Hepatocyte (in vitro differentiated cells): Measurements from ENCODE around the gene TMBIM1. TPM values are rescaled to one million over a fixed set of nuclear protein-coding genes. Genes with fewer than 3 reads are reported as not detected.

Source experiments
- DNase-seq: peaks from one replicate; pipeline ENCODE4 v3.0.0-alpha.2; 2016; ENCODE audit warnings: low spot score
- H2AFZ ChIP-seq: fragments of 200-600 bp; sonication (generic); 2 replicates; pipeline ENCODE4 v1.6.0; 2016; ENCODE audit warnings: antibody characterized with exemption, mild to moderate bottlenecking
- H3K27ac ChIP-seq: fragments of 200-600 bp; sonication (generic); 2 replicates; pipeline ENCODE4 v1.5.1; 2016; ENCODE audit warnings: mild to moderate bottlenecking
- H3K27me3 ChIP-seq: fragments of 200-600 bp; sonication (generic); 2 replicates; pipeline ENCODE4 v1.6.1; 2016
- H3K36me3 ChIP-seq: fragments of 200-600 bp; sonication (generic); replicated peaks from 2 replicates; pipeline ENCODE4 v1.5.1; 2016; ENCODE audit warnings: low read depth; ENCODE audit not compliant: insufficient read depth
- H3K4me1 ChIP-seq: fragments of 200-600 bp; sonication (generic); 2 replicates; pipeline ENCODE4 v1.5.1; 2016; ENCODE audit warnings: mild to moderate bottlenecking, moderate library complexity; ENCODE audit not compliant: insufficient read depth
- H3K4me2 ChIP-seq: fragments of 200-600 bp; sonication (generic); 2 replicates; pipeline ENCODE4 v1.6.0; 2016
- H3K4me3 ChIP-seq: fragments of 200-600 bp; sonication (generic); 2 replicates; pipeline ENCODE4 v1.5.1; 2016; ENCODE audit warnings: mild to moderate bottlenecking
- H3K79me2 ChIP-seq: fragments of 200-600 bp; sonication (generic); 2 replicates; pipeline ENCODE4 v1.6.0; 2017; ENCODE audit warnings: mild to moderate bottlenecking
- H3K9me2 ChIP-seq: fragments of 200-600 bp; sonication (generic); replicated peaks from 2 replicates; pipeline ENCODE4 v1.6.0; 2017; ENCODE audit warnings: mild to moderate bottlenecking; ENCODE audit not compliant: insufficient read depth
- H3K9me3 ChIP-seq: fragments of 200-600 bp; sonication (generic); 2 replicates; pipeline ENCODE4 v1.5.1; 2016; ENCODE audit warnings: low read depth, mild to moderate bottlenecking
- H4K20me1 ChIP-seq: fragments of 200-600 bp; sonication (generic); 2 replicates; pipeline ENCODE4 v1.6.0; 2016; ENCODE audit warnings: mild to moderate bottlenecking; ENCODE audit not compliant: insufficient read depth, poor library complexity, severe bottlenecking
- EZH2 ChIP-seq: fragments of 200-600 bp; sonication (generic); IDR thresholded peaks from 2 replicates; pipeline ENCODE4 v1.6.1; 2016; ENCODE audit warnings: antibody characterized with exemption, mild to moderate bottlenecking, borderline replicate concordance
- EZH2phosphoT487 ChIP-seq: fragments of 200-600 bp; sonication (generic); IDR thresholded peaks from one replicate; pipeline ENCODE4 v1.6.1; 2018; ENCODE audit warnings: antibody characterized with exemption, mild to moderate bottlenecking, low read depth, moderate library complexity; ENCODE audit not compliant: unreplicated experiment, severe bottlenecking
- WGBS: methylation state at CpG from one replicate; pipeline ENCODE4 v1.1.6; 2016; ENCODE audit warnings: low lambda C conversion rate; ENCODE audit errors: missing lambda C conversion rate; 5-methylcytosine and 5-hydroxymethylcytosine counted together
- polyA plus RNA-seq: library from polyadenylated mRNA; unstranded; fragments of >200 nt; fragmentation: Nextera tagmentation; extraction: Ambion mirVana; gene quantifications from 2 replicates; pipeline ENCODE4 v1.2.1, GENCODE V29; 2016
- total RNA-seq: library from RNA; depleted of rRNA; stranded (reverse); fragments of >200 nt; gene quantifications from 2 replicates; pipeline ENCODE4 v1.2.3, GENCODE V29; 2014
- TF ChIP-seq, protein P1 (sequence below): fragments of 200-600 bp; sonication (generic); IDR thresholded peaks from 2 replicates; pipeline ENCODE4 v1.5.1; 2016; ENCODE audit warnings: antibody characterized with exemption, mild to moderate bottlenecking; ENCODE audit not compliant: poor library complexity

TMBIM1 gene, protein sequence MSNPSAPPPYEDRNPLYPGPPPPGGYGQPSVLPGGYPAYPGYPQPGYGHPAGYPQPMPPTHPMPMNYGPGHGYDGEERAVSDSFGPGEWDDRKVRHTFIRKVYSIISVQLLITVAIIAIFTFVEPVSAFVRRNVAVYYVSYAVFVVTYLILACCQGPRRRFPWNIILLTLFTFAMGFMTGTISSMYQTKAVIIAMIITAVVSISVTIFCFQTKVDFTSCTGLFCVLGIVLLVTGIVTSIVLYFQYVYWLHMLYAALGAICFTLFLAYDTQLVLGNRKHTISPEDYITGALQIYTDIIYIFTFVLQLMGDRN
- total RNA-seq (167 and 224 TPM in 2 replicates), polyA plus RNA-seq (265 and 302 TPM in 2 replicates)

DNA sequence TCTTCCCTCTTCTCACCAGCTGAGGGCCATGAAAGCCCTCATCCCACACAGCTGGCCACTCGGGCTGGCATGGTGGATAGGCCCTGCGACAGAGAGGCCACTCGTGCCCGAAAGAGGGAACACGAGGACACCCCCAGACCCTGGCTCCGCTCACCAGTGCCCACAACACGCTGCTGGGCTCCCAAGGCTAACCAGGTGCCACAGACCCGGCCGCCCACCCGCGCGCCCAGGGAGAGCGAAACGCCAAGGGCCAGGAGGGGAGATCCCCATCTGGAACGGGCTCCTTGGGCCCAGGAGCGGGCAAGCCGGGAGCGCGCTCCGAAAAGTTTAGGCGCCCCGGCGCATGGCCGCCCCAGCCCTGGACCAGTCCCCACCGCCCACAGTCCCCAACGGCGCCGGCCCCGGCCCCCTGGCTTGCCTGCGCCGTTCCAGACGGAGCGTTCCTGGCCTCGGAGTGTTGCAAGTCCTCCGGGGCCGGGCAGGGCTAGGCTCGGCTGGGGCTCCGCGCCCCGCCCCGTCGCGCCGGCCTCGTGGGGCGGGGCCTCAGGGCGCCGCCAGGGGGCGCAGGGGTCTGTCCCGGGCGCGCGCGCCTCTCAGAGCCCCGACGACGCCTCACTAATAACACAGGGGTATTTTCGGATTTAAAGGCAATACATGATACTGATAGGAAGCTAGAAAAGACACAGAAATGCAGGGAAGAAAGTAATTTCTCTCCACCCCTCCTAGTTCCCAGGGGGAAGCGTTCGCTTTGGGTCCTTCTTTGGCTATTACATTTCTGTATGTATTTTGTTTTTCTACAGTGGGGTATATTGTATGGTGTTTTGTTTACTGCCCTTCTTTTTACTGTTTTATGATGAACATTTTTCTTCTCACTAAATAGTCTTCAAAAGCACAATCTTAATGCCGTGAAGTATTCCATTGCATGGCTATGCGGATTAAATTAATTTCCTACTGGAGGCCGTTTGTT lies at the start of gene TMBIM1:
Gene TMBIM1 (minus strand): TSS at position 456 of the 967 bp plus-strand sequence. CDS start 10,362 bp downstream, outside the sequence.
- H3K27me3 ChIP-seq: no peaks in the 10 kb centered on the region
- H3K36me3 ChIP-seq: no peaks in the 10 kb centered on the region
- peak within 1 kb of the TSS; percentile 70 for H3K4me3 ChIP-seq
- peak within 1 kb of the TSS; percentile 37 for H2AFZ ChIP-seq
- no peaks in the 10 kb centered on the region for H3K9me2 ChIP-seq
- TF ChIP-seq, protein P1, sequence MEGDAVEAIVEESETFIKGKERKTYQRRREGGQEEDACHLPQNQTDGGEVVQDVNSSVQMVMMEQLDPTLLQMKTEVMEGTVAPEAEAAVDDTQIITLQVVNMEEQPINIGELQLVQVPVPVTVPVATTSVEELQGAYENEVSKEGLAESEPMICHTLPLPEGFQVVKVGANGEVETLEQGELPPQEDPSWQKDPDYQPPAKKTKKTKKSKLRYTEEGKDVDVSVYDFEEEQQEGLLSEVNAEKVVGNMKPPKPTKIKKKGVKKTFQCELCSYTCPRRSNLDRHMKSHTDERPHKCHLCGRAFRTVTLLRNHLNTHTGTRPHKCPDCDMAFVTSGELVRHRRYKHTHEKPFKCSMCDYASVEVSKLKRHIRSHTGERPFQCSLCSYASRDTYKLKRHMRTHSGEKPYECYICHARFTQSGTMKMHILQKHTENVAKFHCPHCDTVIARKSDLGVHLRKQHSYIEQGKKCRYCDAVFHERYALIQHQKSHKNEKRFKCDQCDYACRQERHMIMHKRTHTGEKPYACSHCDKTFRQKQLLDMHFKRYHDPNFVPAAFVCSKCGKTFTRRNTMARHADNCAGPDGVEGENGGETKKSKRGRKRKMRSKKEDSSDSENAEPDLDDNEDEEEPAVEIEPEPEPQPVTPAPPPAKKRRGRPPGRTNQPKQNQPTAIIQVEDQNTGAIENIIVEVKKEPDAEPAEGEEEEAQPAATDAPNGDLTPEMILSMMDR: peak; percentile 67
- TF ChIP-seq EZH2phosphoT487: no peak
- no peak for TF ChIP-seq EZH2
- H3K4me2 ChIP-seq: peak within 1 kb of the TSS; percentile 82
- peak; percentile 95 for DNase-seq
- no peaks in the 10 kb centered on the region for H4K20me1 ChIP-seq
- peak within 1 kb of the TSS; percentile 93 for H3K27ac ChIP-seq
- 12% methylated on average over 53 of the region's 63 CpGs for WGBS
- H3K4me1 ChIP-seq: peaks cover 62% of the 10 kb centered on the region
- H3K9me3 ChIP-seq: no peaks in the 10 kb centered on the region
- peaks cover 51% of the 10 kb centered on the region for H3K79me2 ChIP-seq

DNA sequence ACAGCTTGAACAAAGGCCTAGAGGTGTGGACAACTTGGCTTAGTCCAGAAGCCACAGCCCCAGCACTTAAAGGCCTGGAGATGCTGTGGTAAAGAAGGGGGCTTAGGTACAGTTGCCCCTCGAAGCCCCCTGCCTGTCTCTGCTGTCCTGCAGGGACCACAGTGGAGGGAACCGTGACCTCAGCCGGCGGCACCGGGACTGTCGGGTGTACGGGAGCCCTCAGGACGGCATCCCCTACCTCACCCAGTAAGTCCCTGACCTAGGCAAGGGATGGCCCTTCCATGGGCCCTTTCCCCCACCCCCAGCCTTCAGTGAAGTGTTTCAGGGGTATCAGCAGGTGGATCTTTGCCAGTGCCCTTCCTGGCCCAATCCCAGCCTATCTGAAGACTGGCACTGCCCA lies 49.1 kb upstream of the TMBIM1 start:
- H2AFZ ChIP-seq: no peak overlapping the region
- 95% methylated on average over 8 of the region's 8 CpGs for WGBS
- no peaks in the 10 kb centered on the region for H3K9me3 ChIP-seq
- H3K4me2 ChIP-seq: no peak overlapping the region
- H3K79me2 ChIP-seq: peaks cover 3% of the 10 kb centered on the region
- no peak overlapping the region for H3K4me3 ChIP-seq
- H3K4me1 ChIP-seq: peaks cover 12% of the 10 kb centered on the region
- no peaks in the 10 kb centered on the region for H3K9me2 ChIP-seq
- no peak for DNase-seq
- H3K36me3 ChIP-seq: no peaks in the 10 kb centered on the region
- no peak overlapping the region for H3K27ac ChIP-seq
- no peaks in the 10 kb centered on the region for H3K27me3 ChIP-seq
- H4K20me1 ChIP-seq: no peaks in the 10 kb centered on the region
- TF ChIP-seq, protein P1: no peak
- TF ChIP-seq EZH2 (no peak), EZH2phosphoT487 (no peak)

GRCh38 chr2:218340656-218341055 lies 48.4 kb upstream of the TMBIM1 start:
- H3K9me3 ChIP-seq: no peaks in the 10 kb centered on the region
- H3K79me2 ChIP-seq: peaks cover 3% of the 10 kb centered on the region
- no peak for DNase-seq
- H3K4me3 ChIP-seq: no peak overlapping the region
- no peaks in the 10 kb centered on the region for H3K9me2 ChIP-seq
- H2AFZ ChIP-seq: no peak overlapping the region
- H3K27me3 ChIP-seq: no peaks in the 10 kb centered on the region
- H3K27ac ChIP-seq: no peak overlapping the region
- TF ChIP-seq EZH2phosphoT487 (no peak), EZH2 (no peak)
- TF ChIP-seq, protein P1: no peak
- H3K4me2 ChIP-seq: no peak overlapping the region
- no peaks in the 10 kb centered on the region for H4K20me1 ChIP-seq
- peaks cover 5% of the 10 kb centered on the region for H3K4me1 ChIP-seq
- no peaks in the 10 kb centered on the region for H3K36me3 ChIP-seq
- WGBS: 96% methylated on average over 9 of the region's 9 CpGs
